Ovary (tissue), 3 donors: ENCODE data around the gene CXADR.

Source experiments
- CTCF ChIP-seq, 3 donors: fragments of 450-650 bp in 2 of 3; fragments of 200-600 bp in 1 of 3; IDR thresholded peaks; one replicate each; pipeline versions ENCODE4 v1.5.1 to v1.8.0; 2016 to 2022; ENCODE audit warnings: antibody characterized with exemption in 3 of 3, mild to moderate bottlenecking in 1 of 3
- EP300 ChIP-seq: sonication (generic); formaldehyde crosslinking; IDR thresholded peaks from one replicate; pipeline ENCODE4 v1.6.1; 2017; ENCODE audit warnings: antibody characterized with exemption
- POLR2A ChIP-seq: fragments of 450-650 bp; IDR thresholded peaks from one replicate; pipeline ENCODE4 v1.6.1; 2017; ENCODE audit warnings: antibody characterized with exemption, mild to moderate bottlenecking, moderate library complexity
- donor health status: DM: no; HTN: no; CAD: no.

GRCh38 chr21:17607684-17608083 lies 94.8 kb downstream of the CXADR start:
- no peak for TF ChIP-seq CTCF (IDR thresholded peaks at IDR 0.05)
- no peak for TF ChIP-seq POLR2A
- TF ChIP-seq EP300: no peak
